H54 (cell line): ENCODE data around the gene RGS10.
"Not testable (repeated sequence)": the region's sequence is repeated elsewhere in the genome, so short reads cannot be mapped to it uniquely, and the experiment has no call there.

Experiments
- DNase-seq: peaks from one replicate; pipeline ENCODE4 v3.0.0; 2011; ENCODE audit warnings: low spot score, mixed read lengths; ENCODE audit not compliant: insufficient read length
- FAIRE-seq: peaks from 3 replicates; lab custom pipeline; 2011; peaks lifted over from hg19 to GRCh38; lab: Jason Lieb, UNC
- POLR2A ChIP-seq: IDR thresholded peaks from 2 replicates; pipeline ENCODE4 v1.6.1; 2011; ENCODE audit warnings: low read depth, mild to moderate bottlenecking, low read length

Gene RGS10

GRCh38 chr10:119542357-119542987 is at the start of gene RGS10:
RGS10 (minus strand) TSS chr10:119542719; CDS start chr10:119542638, 81 bp downstream.
- TF ChIP-seq POLR2A = peak; percentile 87
- no peak for FAIRE-seq
- peak; percentile 77 for DNase-seq

GRCh38 chr10:119588071-119588470 is 45.6 kb upstream of the RGS10 start:
- FAIRE-seq (no peak), DNase-seq (no peak)
- no peak for TF ChIP-seq POLR2A

- no peak for TF ChIP-seq POLR2A
- FAIRE-seq (no peak), DNase-seq (no peak)
Observed at GRCh38 chr10:119578355-119578754, 35.8 kb upstream of the RGS10 start.

DNA sequence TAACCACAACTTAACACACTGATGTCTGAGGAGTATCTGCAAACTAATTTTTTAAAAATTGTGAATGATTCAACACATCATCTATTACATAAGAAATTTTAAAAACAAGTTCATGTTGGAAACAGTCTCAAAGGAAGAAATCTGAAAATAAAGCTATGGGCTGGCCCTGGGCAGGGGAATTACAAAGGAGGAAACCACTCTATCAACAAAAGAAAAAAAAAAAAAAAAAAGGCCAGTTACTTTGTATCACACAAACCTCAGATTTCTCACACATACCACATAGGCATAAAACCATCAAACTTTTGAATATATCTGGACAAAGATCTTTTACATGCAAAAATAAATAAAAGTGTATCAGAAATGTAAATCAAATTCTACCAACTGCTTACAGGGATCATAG is 33.5 kb upstream of the RGS10 start:
- no peak for FAIRE-seq
- no peak for TF ChIP-seq POLR2A

GRCh38 chr10:119575506-119575905 is 33.0 kb upstream of the RGS10 start:
- FAIRE-seq (no peak), DNase-seq (no peak)
- TF ChIP-seq POLR2A = no peak

More for the DNA sequence above, 33.5 kb upstream of the RGS10 start:
- no peak for DNase-seq

DNA sequence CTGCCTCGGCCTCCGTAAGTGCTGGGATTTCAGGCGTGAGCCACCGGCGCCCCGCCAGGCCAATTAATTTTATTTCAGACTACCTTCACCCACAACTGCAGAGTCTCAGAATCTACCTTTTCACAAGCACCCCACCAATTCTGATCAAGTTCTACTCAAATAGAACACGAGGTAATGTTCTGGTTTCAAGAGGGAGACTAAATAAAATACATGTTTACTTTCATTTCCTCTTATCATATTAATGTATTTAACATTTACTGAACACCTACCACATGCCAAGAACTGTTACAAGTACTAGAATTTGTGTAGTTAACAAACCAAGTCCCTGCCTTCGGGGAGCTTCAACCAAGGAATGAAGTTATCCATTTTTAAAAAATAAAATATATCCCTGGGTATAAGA is 25.5 kb upstream of the RGS10 start:
- DNase-seq = no peak
- FAIRE-seq = no peak

DNA sequence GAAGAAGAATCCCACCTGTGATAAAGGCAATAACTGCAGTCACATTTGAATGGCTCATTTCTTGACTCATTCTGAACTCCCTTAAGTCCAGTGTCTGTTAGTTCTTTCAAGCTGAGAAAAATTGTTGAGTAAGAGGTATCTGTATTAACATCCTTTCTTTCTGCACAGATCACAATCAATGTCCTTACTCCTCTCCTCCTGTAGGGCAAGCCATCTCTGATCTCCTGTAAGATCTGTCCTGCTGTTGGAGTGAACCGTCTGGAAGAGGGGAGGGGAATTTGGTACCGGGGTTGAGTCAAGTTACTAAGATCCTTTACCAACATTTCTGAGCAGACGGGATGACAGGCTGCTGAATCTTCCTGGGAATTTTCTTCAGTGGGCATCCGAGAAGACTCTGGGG is 19.6 kb upstream of the RGS10 start:
- DNase-seq (no peak), FAIRE-seq (no peak)
- no peak for TF ChIP-seq POLR2A

More for the DNA sequence above, 25.5 kb upstream of the RGS10 start:
- TF ChIP-seq POLR2A = no peak

- not testable (repeated sequence) for FAIRE-seq, DNase-seq
Observed at GRCh38 chr10:119559511-119559910, 17.0 kb upstream of the RGS10 start.

- FAIRE-seq, DNase-seq: not testable (repeated sequence)
Observed at GRCh38 chr10:119556081-119556480, 13.6 kb upstream of the RGS10 start.

- DNase-seq (no peak), FAIRE-seq (no peak)
- no peak for TF ChIP-seq POLR2A
Observed at GRCh38 chr10:119555178-119555784, 12.8 kb upstream of the RGS10 start.

DNA sequence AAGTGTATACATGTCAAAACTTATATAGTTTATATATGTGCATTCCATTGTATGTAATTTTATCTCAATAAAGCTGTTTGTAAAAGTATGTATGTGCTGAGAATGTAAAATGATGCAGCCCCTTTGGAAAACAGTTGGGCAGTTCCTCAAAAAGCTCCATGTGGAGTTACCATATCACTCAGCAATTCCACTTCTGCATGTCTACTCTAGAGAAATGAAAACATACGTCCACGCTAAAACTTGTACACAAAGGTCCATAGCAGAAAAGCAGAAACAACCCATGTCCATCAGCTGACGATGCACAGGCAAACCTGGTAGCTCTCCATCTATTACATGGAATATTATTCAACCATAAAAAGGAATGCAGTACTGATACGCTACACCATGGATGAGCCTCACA is 8.3 kb upstream of the RGS10 start:
- DNase-seq (no peak), FAIRE-seq (no peak)
- TF ChIP-seq POLR2A = no peak

DNA sequence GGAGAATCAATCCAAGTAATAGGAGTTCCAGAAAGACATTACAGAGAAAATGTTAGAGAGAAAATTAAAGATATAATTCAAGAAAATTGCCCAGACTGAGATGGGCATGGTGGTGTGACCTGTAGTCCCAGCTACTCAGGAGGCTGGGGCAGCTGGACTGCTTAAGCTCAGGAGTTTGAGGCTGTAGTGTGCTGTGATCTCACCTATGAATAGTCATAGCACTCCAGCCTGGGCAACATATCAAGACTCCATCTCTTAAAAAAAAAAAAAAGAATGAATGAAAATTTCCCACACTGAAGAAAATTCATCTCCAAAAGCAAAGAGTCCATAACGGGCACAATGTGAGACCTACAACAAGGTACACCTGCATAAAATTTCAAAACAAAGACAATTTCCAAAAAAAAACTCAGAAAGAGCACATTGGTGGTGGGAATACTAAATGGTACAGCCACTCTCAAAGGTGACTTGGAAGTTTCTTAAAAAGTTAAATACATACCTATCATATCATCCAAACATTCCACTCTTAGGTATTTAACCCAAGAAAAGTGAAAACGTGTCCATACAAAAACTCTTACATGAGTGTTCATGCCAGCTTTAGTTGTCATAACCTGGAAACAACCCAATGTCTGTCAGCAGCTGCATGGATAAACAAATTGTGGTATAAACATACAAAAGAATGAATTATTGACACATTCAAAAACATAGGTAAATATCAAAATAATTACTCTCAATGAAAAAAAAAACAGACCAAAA is 6.9 kb upstream of the RGS10 start:
- no peak for TF ChIP-seq POLR2A
- FAIRE-seq = no peak
- DNase-seq = no peak

GRCh38 chr10:119546009-119546408 is 3.5 kb upstream of the RGS10 start:
- no peak for FAIRE-seq
- no peak for TF ChIP-seq POLR2A
- DNase-seq = no peak

DNA sequence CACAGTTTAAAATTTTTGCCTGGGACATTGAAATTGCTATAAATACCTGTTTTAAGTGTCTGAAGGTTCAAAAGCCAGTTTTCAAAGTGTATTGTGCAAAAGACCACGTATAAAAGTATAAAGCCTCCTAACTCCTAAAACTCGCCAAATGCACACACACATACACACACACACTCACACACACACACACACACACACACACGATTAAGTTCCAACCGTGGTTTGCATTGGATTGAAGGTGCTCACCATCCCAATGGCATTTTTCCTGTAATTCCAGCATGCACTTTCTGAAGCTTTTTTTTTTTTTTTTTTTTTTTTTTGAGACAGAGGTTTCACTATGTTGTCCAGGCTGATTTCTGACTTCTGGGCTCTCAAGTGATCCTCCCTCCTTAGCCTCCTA is 2.8 kb upstream of the RGS10 start:
- FAIRE-seq (no peak), DNase-seq (no peak)
- no peak for TF ChIP-seq POLR2A
